Neural progenitor cell (in vitro differentiated cells): ENCODE data around the gene MAN2B2.

Experiments
- EZH2phosphoT487 ChIP-seq: fragments of 200-600 bp; sonication (generic); IDR thresholded peaks from 2 replicates; pipeline ENCODE4 v1.6.1; 2017; ENCODE audit warnings: antibody characterized with exemption
- TF ChIP-seq, protein P1 (sequence below): fragments of 200-600 bp; sonication (generic); IDR thresholded peaks from 2 replicates; pipeline ENCODE4 v1.5.1; 2017; ENCODE audit warnings: antibody characterized with exemption, mild to moderate bottlenecking

DNA sequence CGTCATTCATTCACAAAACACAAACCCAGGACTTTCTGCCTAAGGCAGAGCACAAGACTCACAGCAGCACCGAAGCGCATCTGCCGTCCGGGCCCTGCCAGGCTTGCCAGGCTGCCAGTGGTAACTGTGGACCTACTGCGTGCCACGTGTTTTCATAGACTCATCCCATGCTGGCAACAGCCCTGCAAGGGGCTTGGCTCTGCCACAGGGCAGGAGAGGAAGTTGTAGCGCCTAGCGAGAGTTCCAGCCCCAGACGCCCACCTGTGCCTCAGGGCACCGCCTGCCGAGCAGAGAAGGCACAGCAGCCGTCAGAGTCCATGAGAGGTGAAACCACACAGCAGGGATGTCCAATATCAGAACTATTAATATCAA is 46.6 kb downstream of the MAN2B2 start:
- TF ChIP-seq, protein P1, sequence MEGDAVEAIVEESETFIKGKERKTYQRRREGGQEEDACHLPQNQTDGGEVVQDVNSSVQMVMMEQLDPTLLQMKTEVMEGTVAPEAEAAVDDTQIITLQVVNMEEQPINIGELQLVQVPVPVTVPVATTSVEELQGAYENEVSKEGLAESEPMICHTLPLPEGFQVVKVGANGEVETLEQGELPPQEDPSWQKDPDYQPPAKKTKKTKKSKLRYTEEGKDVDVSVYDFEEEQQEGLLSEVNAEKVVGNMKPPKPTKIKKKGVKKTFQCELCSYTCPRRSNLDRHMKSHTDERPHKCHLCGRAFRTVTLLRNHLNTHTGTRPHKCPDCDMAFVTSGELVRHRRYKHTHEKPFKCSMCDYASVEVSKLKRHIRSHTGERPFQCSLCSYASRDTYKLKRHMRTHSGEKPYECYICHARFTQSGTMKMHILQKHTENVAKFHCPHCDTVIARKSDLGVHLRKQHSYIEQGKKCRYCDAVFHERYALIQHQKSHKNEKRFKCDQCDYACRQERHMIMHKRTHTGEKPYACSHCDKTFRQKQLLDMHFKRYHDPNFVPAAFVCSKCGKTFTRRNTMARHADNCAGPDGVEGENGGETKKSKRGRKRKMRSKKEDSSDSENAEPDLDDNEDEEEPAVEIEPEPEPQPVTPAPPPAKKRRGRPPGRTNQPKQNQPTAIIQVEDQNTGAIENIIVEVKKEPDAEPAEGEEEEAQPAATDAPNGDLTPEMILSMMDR = no peak
- TF ChIP-seq EZH2phosphoT487 = no peak
